ENCODE measurements around the gene HTR4. TPM values are rescaled to one million over a fixed set of nuclear protein-coding genes. Genes with fewer than 3 reads are reported as not detected.

HTR4 gene
- total RNA-seq, 1 donor from 2014 or later = not detected

Other genes starting within 250 kb of the HTR4 start
- 0.37 and 0.50 TPM in 2 replicates for gene ADRB2, start 172.1 kb upstream of the HTR4 start, total RNA-seq

All from activated CD4-positive, alpha-beta T cell treated with anti-CD3 and anti-CD28 coated beads, Interleukin-2, amount 10 ng/mL, durations not matched to agents 24 days and 14 days (primary cell).